Fibroblast of pulmonary artery (primary cell): Measurements from ENCODE around the gene SGSM2.

Source experiments
- DNase-seq: peaks from one replicate; pipeline ENCODE4 v3.0.0-alpha.2; 2010; ENCODE audit warnings: low read depth
- H3K4me3 ChIP-seq: replicated peaks from 2 replicates; pipeline ENCODE4 v1.5.1; 2011; ENCODE audit warnings: low read depth, mild to moderate bottlenecking, control low read depth, low read length, moderate library complexity
- CTCF ChIP-seq: IDR thresholded peaks from 2 replicates; pipeline ENCODE4 v1.5.1; 2011; ENCODE audit warnings: mild to moderate bottlenecking, control low read depth, low read length, inconsistent platforms; ENCODE audit errors: missing control alignments

Gene SGSM2

GRCh38 chr17:2347805-2348685 lies 10.7 kb downstream of the SGSM2 start:
- peak; percentile 66 for DNase-seq
- H3K4me3 ChIP-seq = no peak overlapping the region
- no peak for TF ChIP-seq CTCF

GRCh38 chr17:2351269-2351668 lies 14.0 kb downstream of the SGSM2 start:
- TF ChIP-seq CTCF = no peak
- no peak for DNase-seq
- H3K4me3 ChIP-seq = no peak overlapping the region

- no peak for TF ChIP-seq CTCF
- DNase-seq = no peak
- no peak overlapping the region for H3K4me3 ChIP-seq
These were observed 17.0 kb downstream of the SGSM2 start for GRCh38 chr17:2354311-2354710.

- TF ChIP-seq CTCF = no peak
- DNase-seq = no peak
- H3K4me3 ChIP-seq = no peak overlapping the region
These were observed 19.9 kb downstream of the SGSM2 start for GRCh38 chr17:2357237-2357636.

- no peak overlapping the region for H3K4me3 ChIP-seq
- no peak for TF ChIP-seq CTCF
- no peak for DNase-seq
These were observed 20.7 kb downstream of the SGSM2 start for GRCh38 chr17:2357931-2358434.

- no peak overlapping the region for H3K4me3 ChIP-seq
- DNase-seq = no peak
- no peak for TF ChIP-seq CTCF
These were observed 23.9 kb downstream of the SGSM2 start for GRCh38 chr17:2361010-2361760.
